WTC11 (cell line): ENCODE measurements around the gene C7. TPM values are rescaled to one million over a fixed set of nuclear protein-coding genes. Genes with fewer than 3 reads are reported as not detected.

Source experiments
- ATAC-seq: fragments of 200-7000 bp; cut with Tn5 transposase; 2 replicates; pipeline ENCODE4 v1.10.0; 2021; ENCODE audit warnings: mild to moderate bottlenecking, moderate library complexity
- CTCF ChIA-PET: fragments of 300-600 bp; sonication (Branson Sonifier 250); formaldehyde crosslinking; loops from one replicate; lab custom pipeline; 2021; ENCODE audit warnings: antibody characterized with exemption; lab: Charles Lee
- POLR2A ChIA-PET: fragments of 350-600 bp; sonication (Branson Sonifier 250); formaldehyde crosslinking; loops from one replicate; lab custom pipeline; 2021; ENCODE audit warnings: antibody characterized with exemption; lab: Charles Lee
- DNase-seq: peaks from one replicate; pipeline ENCODE4 v3.0.0; 2021; ENCODE audit warnings: low spot score
- H3K27ac Mint-ChIP-seq: 2 replicates; pipeline ENCODE4 v1.8.0; 2021; ENCODE audit warnings: mixed read lengths
- H3K27me3 Mint-ChIP-seq: 2 replicates; pipeline ENCODE4 v1.8.0; 2021; ENCODE audit warnings: low read depth, mild to moderate bottlenecking, moderate library complexity, mixed read lengths
- H3K36me3 Mint-ChIP-seq: 2 replicates; pipeline ENCODE4 v1.8.0; 2021; ENCODE audit warnings: mixed read lengths
- H3K4me1 Mint-ChIP-seq: 2 replicates; pipeline ENCODE4 v1.8.0; 2022; ENCODE audit warnings: mixed read lengths
- H3K4me3 Mint-ChIP-seq: 2 replicates; pipeline ENCODE4 v1.8.0; 2021; ENCODE audit warnings: mild to moderate bottlenecking, moderate library complexity, mixed read lengths
- H3K9me3 Mint-ChIP-seq: 2 replicates; pipeline ENCODE4 v1.8.0; 2021; ENCODE audit warnings: mixed read lengths
- ATF2 ChIP-seq: sonication (generic); formaldehyde crosslinking; IDR thresholded peaks from 2 replicates; pipeline ENCODE4 v1.8.1; 2022; ENCODE audit warnings: low read depth, missing genetic modification reagents, borderline replicate concordance
- ATF6 ChIP-seq: sonication (generic); formaldehyde crosslinking; IDR thresholded peaks from 2 replicates; pipeline ENCODE4 v1.8.1; 2023; ENCODE audit warnings: mild to moderate bottlenecking, missing genetic modification reagents
- ELF4 ChIP-seq: sonication (generic); formaldehyde crosslinking; IDR thresholded peaks from 2 replicates; pipeline ENCODE4 v1.8.1; 2022; ENCODE audit warnings: low read depth, mild to moderate bottlenecking, moderate library complexity, missing genetic modification reagents
- GRHL2 ChIP-seq: fragments of 250-450 bp; sonication (Bioruptor Pico); IDR thresholded peaks from 2 replicates; pipeline ENCODE4 v1.8.0; 2022; ENCODE audit warnings: mild to moderate bottlenecking, moderate library complexity; ENCODE audit not compliant: insufficient replicate concordance, severe bottlenecking
- IRF1 ChIP-seq: sonication (generic); formaldehyde crosslinking; IDR thresholded peaks from 2 replicates; pipeline ENCODE4 v1.8.0; 2023; ENCODE audit warnings: missing genetic modification reagents
- JAZF1 ChIP-seq: fragments of 250-450 bp; sonication (Bioruptor Pico); IDR thresholded peaks from 2 replicates; pipeline ENCODE4 v1.9.0; 2021; ENCODE audit warnings: moderate library complexity, mild to moderate bottlenecking, inconsistent platforms
- JUN ChIP-seq: sonication (generic); formaldehyde crosslinking; IDR thresholded peaks from 2 replicates; pipeline ENCODE4 v1.8.0; 2023; ENCODE audit warnings: mild to moderate bottlenecking, missing genetic modification reagents
- MXD4 ChIP-seq: fragments of 250-450 bp; sonication (Bioruptor Pico); IDR thresholded peaks from 2 replicates; pipeline ENCODE4 v1.8.0; 2021; ENCODE audit warnings: mild to moderate bottlenecking, moderate library complexity, borderline replicate concordance
- NFYB ChIP-seq: sonication (generic); formaldehyde crosslinking; conservative IDR thresholded peaks from 2 replicates; pipeline ENCODE4 v1.8.0; 2022; ENCODE audit warnings: low read depth, missing genetic modification reagents
- ZNF219 ChIP-seq: sonication (generic); formaldehyde crosslinking; IDR thresholded peaks from 2 replicates; pipeline ENCODE4 v1.8.0; 2023; ENCODE audit warnings: missing genetic modification reagents, mild to moderate bottlenecking, borderline replicate concordance
- ZNF396 ChIP-seq: fragments of 250-450 bp; sonication (Bioruptor Pico); IDR thresholded peaks from 2 replicates; pipeline ENCODE4 v1.8.0; 2021; ENCODE audit warnings: mild to moderate bottlenecking, moderate library complexity, borderline replicate concordance
- total RNA-seq: library from RNA; stranded (reverse); gene quantifications from 3 replicates; pipeline ENCODE4 v1.2.3, GENCODE V29; 2021
- TF ChIP-seq, protein P1 (sequence below): sonication (generic); formaldehyde crosslinking; IDR thresholded peaks from 2 replicates; pipeline ENCODE4 v1.8.0; 2023; ENCODE audit warnings: missing genetic modification reagents, mild to moderate bottlenecking, borderline replicate concordance
- TF ChIP-seq, protein P2 (sequence below): fragments of 200-600 bp; IDR thresholded peaks from 2 replicates; pipeline ENCODE4 v1.8.0; 2022; ENCODE audit warnings: antibody characterized with exemption
- TF ChIP-seq, protein P3 (sequence below): sonication (generic); formaldehyde crosslinking; IDR thresholded peaks from 2 replicates; pipeline ENCODE4 v1.8.0; 2022; ENCODE audit warnings: mild to moderate bottlenecking, missing genetic modification reagents
- TF ChIP-seq, protein P4 (sequence below): sonication (generic); formaldehyde crosslinking; IDR thresholded peaks from 2 replicates; pipeline ENCODE4 v1.8.1; 2022; ENCODE audit warnings: mild to moderate bottlenecking, moderate library complexity, missing genetic modification reagents

The C7 gene
- total RNA-seq, 1 experiment from 2014 or later = 4.5 TPM

DNA sequence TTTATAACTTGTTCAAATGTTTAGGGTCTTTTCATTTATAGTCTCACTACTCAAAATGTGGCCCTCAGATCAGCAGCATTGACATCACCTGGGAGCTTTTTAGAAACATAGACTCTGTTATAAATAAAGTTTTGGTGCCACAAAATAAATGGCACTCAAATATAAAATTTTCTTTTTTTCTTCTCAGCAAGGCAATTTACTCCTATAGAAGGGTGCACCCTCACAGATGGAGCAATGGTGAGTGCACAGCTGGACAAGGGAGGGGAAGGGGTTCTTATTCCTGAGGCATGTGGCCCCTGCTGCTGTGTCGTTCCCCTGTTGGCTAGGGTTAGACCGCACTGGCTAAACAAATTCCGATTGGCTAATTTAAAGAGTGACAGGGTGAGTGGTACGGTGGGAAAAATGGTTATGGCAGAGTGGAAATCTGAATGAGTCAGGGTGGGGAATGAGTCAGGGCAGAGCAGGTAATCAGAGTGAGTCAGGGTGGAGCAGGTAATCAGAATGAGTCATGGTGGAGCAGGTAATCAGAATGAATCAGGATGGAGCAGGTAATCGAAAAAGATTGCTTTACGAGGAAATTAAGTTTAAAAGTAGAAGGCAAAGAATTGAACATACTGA is 31.8 kb upstream of the C7 start (continued):
- no peak for TF ChIP-seq ZNF396
- TF ChIP-seq, protein P1, sequence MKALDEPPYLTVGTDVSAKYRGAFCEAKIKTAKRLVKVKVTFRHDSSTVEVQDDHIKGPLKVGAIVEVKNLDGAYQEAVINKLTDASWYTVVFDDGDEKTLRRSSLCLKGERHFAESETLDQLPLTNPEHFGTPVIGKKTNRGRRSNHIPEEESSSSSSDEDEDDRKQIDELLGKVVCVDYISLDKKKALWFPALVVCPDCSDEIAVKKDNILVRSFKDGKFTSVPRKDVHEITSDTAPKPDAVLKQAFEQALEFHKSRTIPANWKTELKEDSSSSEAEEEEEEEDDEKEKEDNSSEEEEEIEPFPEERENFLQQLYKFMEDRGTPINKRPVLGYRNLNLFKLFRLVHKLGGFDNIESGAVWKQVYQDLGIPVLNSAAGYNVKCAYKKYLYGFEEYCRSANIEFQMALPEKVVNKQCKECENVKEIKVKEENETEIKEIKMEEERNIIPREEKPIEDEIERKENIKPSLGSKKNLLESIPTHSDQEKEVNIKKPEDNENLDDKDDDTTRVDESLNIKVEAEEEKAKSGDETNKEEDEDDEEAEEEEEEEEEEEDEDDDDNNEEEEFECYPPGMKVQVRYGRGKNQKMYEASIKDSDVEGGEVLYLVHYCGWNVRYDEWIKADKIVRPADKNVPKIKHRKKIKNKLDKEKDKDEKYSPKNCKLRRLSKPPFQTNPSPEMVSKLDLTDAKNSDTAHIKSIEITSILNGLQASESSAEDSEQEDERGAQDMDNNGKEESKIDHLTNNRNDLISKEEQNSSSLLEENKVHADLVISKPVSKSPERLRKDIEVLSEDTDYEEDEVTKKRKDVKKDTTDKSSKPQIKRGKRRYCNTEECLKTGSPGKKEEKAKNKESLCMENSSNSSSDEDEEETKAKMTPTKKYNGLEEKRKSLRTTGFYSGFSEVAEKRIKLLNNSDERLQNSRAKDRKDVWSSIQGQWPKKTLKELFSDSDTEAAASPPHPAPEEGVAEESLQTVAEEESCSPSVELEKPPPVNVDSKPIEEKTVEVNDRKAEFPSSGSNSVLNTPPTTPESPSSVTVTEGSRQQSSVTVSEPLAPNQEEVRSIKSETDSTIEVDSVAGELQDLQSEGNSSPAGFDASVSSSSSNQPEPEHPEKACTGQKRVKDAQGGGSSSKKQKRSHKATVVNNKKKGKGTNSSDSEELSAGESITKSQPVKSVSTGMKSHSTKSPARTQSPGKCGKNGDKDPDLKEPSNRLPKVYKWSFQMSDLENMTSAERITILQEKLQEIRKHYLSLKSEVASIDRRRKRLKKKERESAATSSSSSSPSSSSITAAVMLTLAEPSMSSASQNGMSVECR (CRISPR knock-in tag) = no peak
- TF ChIP-seq GRHL2 (CRISPR knock-in tag) = no peak
- TF ChIP-seq JUN (CRISPR knock-in tag) = no peak
- no peak for TF ChIP-seq ATF2 (CRISPR knock-in tag)
- TF ChIP-seq IRF1 (CRISPR knock-in tag) = no peak

DNA sequence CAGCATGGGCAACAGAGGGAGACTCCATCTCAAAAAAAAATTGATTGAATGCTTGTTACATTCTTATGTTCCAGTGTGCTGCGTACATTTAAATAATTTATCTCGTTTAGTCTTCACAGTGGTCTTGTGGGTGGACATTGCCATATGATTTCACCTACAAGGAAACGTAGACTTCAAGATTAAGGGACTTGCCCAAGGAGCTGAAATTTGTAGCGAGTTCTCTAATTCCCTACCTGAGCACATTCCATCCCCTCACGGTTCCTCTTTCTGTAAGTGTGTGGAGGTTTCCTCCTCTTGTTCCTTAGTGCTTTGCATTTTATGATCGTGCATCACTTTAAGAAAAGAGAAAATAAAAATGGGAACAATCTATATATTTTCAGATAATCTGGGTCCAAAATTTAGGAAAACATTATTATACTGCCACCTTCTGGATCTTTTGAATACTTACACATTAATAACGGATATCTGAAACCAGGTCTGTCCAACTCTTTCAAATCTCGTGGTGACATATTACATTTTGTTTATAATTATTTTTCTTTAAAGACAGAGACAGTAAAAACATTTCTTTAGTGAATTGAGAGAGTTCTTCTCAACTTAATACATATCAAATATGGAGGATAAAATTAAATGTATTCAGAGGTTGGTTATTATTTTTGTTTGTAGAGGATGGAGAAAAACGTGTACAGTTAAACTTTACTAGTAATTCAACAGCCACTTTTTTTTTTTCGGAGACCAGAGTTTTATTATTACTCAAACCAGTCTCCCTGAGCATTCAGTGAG is 29.9 kb upstream of the C7 start:
- CTCF ChIA-PET = interaction anchor here (0.6 to 1.0 kb wide), 5 partner anchors 8 to 113 kb away, joined by 3 to 4 read pairs (median 3); partner anchors contain the start of genes CARD6 and PRKAA1
- H3K9me3 Mint-ChIP-seq = peaks cover 34% of the 10 kb centered on the region
- H3K36me3 Mint-ChIP-seq = peaks cover 22% of the 10 kb centered on the region
- no peaks in the 10 kb centered on the region for H3K4me1 Mint-ChIP-seq
- DNase-seq (no peak), ATAC-seq (no peak)
- no peak overlapping the region for H3K27ac Mint-ChIP-seq
- no peak overlapping the region for H3K4me3 Mint-ChIP-seq
- no peak for TF ChIP-seq NFYB (CRISPR knock-in tag)
- TF ChIP-seq, protein P2, sequence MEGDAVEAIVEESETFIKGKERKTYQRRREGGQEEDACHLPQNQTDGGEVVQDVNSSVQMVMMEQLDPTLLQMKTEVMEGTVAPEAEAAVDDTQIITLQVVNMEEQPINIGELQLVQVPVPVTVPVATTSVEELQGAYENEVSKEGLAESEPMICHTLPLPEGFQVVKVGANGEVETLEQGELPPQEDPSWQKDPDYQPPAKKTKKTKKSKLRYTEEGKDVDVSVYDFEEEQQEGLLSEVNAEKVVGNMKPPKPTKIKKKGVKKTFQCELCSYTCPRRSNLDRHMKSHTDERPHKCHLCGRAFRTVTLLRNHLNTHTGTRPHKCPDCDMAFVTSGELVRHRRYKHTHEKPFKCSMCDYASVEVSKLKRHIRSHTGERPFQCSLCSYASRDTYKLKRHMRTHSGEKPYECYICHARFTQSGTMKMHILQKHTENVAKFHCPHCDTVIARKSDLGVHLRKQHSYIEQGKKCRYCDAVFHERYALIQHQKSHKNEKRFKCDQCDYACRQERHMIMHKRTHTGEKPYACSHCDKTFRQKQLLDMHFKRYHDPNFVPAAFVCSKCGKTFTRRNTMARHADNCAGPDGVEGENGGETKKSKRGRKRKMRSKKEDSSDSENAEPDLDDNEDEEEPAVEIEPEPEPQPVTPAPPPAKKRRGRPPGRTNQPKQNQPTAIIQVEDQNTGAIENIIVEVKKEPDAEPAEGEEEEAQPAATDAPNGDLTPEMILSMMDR = peak; percentile 31; the same call in 1 of the 2 replicates
- TF ChIP-seq, all 79 proteins: peak for 1
- POLR2A ChIA-PET = no interaction called here
- peaks cover 4% of the 10 kb centered on the region; the same call in 1 of the 2 replicates for H3K27me3 Mint-ChIP-seq

- H3K27me3 Mint-ChIP-seq = peaks cover 4% of the 10 kb centered on the region; the same call in 1 of the 2 replicates
- CTCF ChIA-PET = no interaction called here
- POLR2A ChIA-PET = no interaction called here
- H3K36me3 Mint-ChIP-seq = peaks cover 18% of the 10 kb centered on the region
- H3K27ac Mint-ChIP-seq = no peak overlapping the region
- ATAC-seq (no peak), DNase-seq (no peak)
- H3K4me3 Mint-ChIP-seq = no peak overlapping the region
- no peaks in the 10 kb centered on the region for H3K4me1 Mint-ChIP-seq
- peaks cover 29% of the 10 kb centered on the region for H3K9me3 Mint-ChIP-seq
- no peak for TF ChIP-seq MXD4 (CRISPR knock-in tag)
- TF ChIP-seq, protein P3, sequence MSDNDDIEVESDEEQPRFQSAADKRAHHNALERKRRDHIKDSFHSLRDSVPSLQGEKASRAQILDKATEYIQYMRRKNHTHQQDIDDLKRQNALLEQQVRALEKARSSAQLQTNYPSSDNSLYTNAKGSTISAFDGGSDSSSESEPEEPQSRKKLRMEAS (CRISPR knock-in tag) = no peak
- no peak for TF ChIP-seq ATF6
- no peak for TF ChIP-seq ZNF219 (CRISPR knock-in tag)
- no peak for TF ChIP-seq JAZF1 (CRISPR knock-in tag)
- TF ChIP-seq, protein P4, sequence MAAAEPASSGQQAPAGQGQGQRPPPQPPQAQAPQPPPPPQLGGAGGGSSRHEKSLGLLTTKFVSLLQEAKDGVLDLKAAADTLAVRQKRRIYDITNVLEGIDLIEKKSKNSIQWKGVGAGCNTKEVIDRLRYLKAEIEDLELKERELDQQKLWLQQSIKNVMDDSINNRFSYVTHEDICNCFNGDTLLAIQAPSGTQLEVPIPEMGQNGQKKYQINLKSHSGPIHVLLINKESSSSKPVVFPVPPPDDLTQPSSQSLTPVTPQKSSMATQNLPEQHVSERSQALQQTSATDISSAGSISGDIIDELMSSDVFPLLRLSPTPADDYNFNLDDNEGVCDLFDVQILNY (CRISPR knock-in tag) = no peak
- TF ChIP-seq ZNF396 = no peak
- TF ChIP-seq ATF2 (CRISPR knock-in tag) = no peak
- no peak for TF ChIP-seq ELF4 (CRISPR knock-in tag)
Measured at GRCh38 chr5:40882291-40882690, 27.0 kb upstream of the C7 start.
